Peyer's patch (tissue), 4 donors: ENCODE data around the gene TGFB3.

Experiments used
- CTCF ChIP-seq, 6 experiments: fragments of 450-650 bp in 4 of 6; fragments of 200-600 bp in 2 of 6; sonication (generic) in 1 of 6; IDR thresholded peaks; one replicate each; pipeline ENCODE4 v1.5.1; 2017 to 2019; ENCODE audit warnings: antibody characterized with exemption in 6 of 6, mild to moderate bottlenecking in 3 of 6, moderate library complexity in 1 of 6
- POLR2A ChIP-seq, 2 donors: fragments of 450-650 bp; IDR thresholded peaks; one replicate each; pipeline ENCODE4 v1.5.1; 2017; ENCODE audit warnings: antibody characterized with exemption in 2 of 2, mild to moderate bottlenecking in 2 of 2, moderate library complexity in 2 of 2

GRCh38 chr14:75917946-75918335 lies 63.9 kb downstream of the TGFB3 start:
- TF ChIP-seq POLR2A (IDR thresholded peaks at IDR 0.05): no peak
- TF ChIP-seq CTCF (IDR thresholded peaks at IDR 0.05): no peak
